Colonic mucosa (tissue), 4 donors: ENCODE measurements around the gene KRT26. TPM values are rescaled to one million over a fixed set of nuclear protein-coding genes. Genes with fewer than 3 reads are reported as not detected.

Experiments
- DNase-seq: peaks from one replicate; pipeline ENCODE4 v3.0.0-alpha.2; 2020
- H3K27ac ChIP-seq: fragments of 200-600 bp; one replicate; pipeline ENCODE4 v1.8.0; 2021
- H3K27me3 ChIP-seq: fragments of 200-600 bp; one replicate; pipeline ENCODE4 v1.8.0; 2021
- H3K36me3 ChIP-seq: fragments of 200-600 bp; one replicate; pipeline ENCODE4 v1.8.0; 2021
- H3K4me1 ChIP-seq: fragments of 200-600 bp; one replicate; pipeline ENCODE4 v1.8.0; 2021; ENCODE audit warnings: mild to moderate bottlenecking
- H3K4me3 ChIP-seq: fragments of 200-600 bp; one replicate; pipeline ENCODE4 v1.8.0; 2021
- H3K9ac ChIP-seq, 2 donors: one replicate each; pipeline ENCODE4 v1.7.0; 2013; ENCODE audit warnings: control low read depth in 2 of 2, low read depth in 2 of 2, low read length in 2 of 2
- H3K9me3 ChIP-seq: fragments of 200-600 bp; one replicate; pipeline ENCODE4 v1.8.0; 2021
- CTCF ChIP-seq: fragments of 200-600 bp; IDR thresholded peaks from one replicate; pipeline ENCODE4 v1.8.0; 2022; ENCODE audit warnings: antibody characterized with exemption, mild to moderate bottlenecking
- intact Hi-C: fragments of 100-400 bp; cut with DNase I; formaldehyde crosslinking; loops from one replicate; pipeline ENCODE4 v1.14.1; 2022
- total RNA-seq, 2 donors: library from RNA; stranded (reverse); fragmentation: NEBNext Ultra II Directional in 1 of 2; extraction: Animal tissue kit (Norgen Biotek cat#: 25700) in 1 of 2; gene quantifications; one replicate each; pipeline ENCODE4 v1.2.1, GENCODE V29; 2021
- donor health status: healthy.
- donor health status: DM: no; HTN: no; CAD: no.
- donor health status: DM: no; HTN: no; CAD: no.

The KRT26 gene
- total RNA-seq, 2 donors from 2014 or later = not detected

- DNase-seq = no peak
- no peak for TF ChIP-seq CTCF
- H3K27me3 ChIP-seq = no peaks in the 10 kb centered on the region
- no peak overlapping the region for H3K4me3 ChIP-seq
- H3K36me3 ChIP-seq = no peaks in the 10 kb centered on the region
- intact Hi-C loops = loop anchor here (5.0 kb wide), 1 partner anchor 177 kb away; no protein-coding TSS in a partner anchor
- no peaks in the 10 kb centered on the region for H3K4me1 ChIP-seq
- no peak overlapping the region for H3K27ac ChIP-seq
- H3K9ac ChIP-seq = no peak overlapping the region
- no peaks in the 10 kb centered on the region for H3K9me3 ChIP-seq
Measured at GRCh38 chr17:40794466-40794865, 22.5 kb upstream of the KRT26 start.

DNA sequence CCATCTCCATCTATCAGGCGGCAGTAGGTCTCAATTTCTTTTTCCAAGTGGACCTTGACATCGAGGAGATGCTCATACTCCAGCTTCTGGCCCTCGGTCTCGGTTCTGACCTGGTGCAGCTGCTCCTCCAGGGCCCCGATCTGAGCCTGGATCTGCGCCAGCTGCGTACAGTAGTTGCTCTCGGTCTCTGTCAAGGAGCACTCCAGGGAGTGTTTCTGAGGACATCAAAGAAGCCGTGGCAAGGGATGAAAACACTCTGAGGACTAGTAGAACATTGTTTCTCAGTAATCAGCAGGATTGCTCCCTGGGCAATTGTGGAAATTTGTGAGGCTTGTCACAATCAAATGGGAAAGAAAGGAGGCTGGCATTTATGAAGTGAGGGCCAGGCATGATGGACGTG lies 21.8 kb upstream of the KRT26 start:
- DNase-seq = no peak
- H3K27ac ChIP-seq = no peak overlapping the region
- H3K36me3 ChIP-seq = no peaks in the 10 kb centered on the region
- intact Hi-C loops = loop anchor here (5.0 kb wide), 1 partner anchor 177 kb away; no protein-coding TSS in a partner anchor
- H3K4me3 ChIP-seq = no peak overlapping the region
- H3K9ac ChIP-seq = no peak overlapping the region
- no peaks in the 10 kb centered on the region for H3K4me1 ChIP-seq
- H3K9me3 ChIP-seq = no peaks in the 10 kb centered on the region
- no peaks in the 10 kb centered on the region for H3K27me3 ChIP-seq
- TF ChIP-seq CTCF = no peak

GRCh38 chr17:40791787-40792436 lies 19.9 kb upstream of the KRT26 start:
- H3K36me3 ChIP-seq = no peaks in the 10 kb centered on the region
- no peak overlapping the region for H3K9ac ChIP-seq
- DNase-seq = no peak
- intact Hi-C loops = loop anchor here (5.0 kb wide), 1 partner anchor 175 kb away; no protein-coding TSS in a partner anchor
- H3K27ac ChIP-seq = no peak overlapping the region
- peak; percentile 25 for TF ChIP-seq CTCF
- no peaks in the 10 kb centered on the region for H3K27me3 ChIP-seq
- no peak overlapping the region for H3K4me3 ChIP-seq
- no peaks in the 10 kb centered on the region for H3K9me3 ChIP-seq
- H3K4me1 ChIP-seq = no peaks in the 10 kb centered on the region

DNA sequence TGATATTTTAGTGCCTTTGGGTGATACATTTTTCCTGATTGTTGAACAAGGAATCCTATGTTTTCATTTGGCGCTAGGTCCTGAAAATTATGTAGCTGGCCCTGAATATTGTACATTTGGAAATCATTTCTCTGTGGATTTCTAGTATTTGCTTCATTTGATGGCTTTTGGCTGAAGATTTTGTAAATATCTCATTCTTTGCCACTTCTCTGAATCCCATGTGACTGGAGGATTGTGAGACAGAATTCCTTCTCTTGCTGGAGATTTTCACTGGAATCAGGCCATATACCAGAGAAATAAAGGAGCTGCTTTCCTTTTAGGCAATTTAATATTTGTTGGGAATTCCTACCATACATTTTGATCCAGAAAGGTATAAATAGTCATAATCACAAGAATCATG lies 19.1 kb upstream of the KRT26 start:
- intact Hi-C loops = loop anchor here (5.0 kb wide), 1 partner anchor 174 kb away; no protein-coding TSS in a partner anchor
- H3K4me1 ChIP-seq = no peaks in the 10 kb centered on the region
- no peak overlapping the region for H3K27ac ChIP-seq
- DNase-seq = no peak
- H3K9ac ChIP-seq = no peak overlapping the region
- no peak overlapping the region for H3K4me3 ChIP-seq
- H3K27me3 ChIP-seq = no peaks in the 10 kb centered on the region
- TF ChIP-seq CTCF = no peak
- no peaks in the 10 kb centered on the region for H3K9me3 ChIP-seq
- H3K36me3 ChIP-seq = no peaks in the 10 kb centered on the region

DNA sequence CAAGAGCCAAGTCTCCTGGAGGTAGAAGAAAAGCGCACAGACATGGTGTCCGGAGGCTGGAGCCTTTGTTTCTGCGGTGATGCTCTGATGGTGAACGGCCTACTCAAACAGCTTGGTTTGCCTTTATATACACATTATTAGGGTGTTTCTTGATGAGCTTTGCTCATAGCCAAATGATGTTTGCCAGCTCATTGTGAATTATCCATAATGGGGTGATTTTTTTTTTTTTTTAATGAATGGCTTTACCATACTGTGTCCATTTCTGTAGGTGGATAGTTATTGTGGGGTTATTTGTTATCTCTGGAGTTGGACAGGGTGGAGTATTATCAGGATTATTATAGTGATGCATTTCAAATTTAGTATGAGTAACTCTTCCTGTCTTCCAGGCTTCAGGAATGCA lies 10.4 kb upstream of the KRT26 start, which contains the start of gene KRT27:
Gene KRT27, minus strand, starts transcription at position 101 of the 400 bp plus-strand sequence. Its CDS starts 57 bp downstream, at position 44.
- DNase-seq = no peak
- Histone ChIP-seq H3K9me3 (no peaks in the 10 kb centered on the region), H3K36me3 (no peaks in the 10 kb centered on the region), H3K27me3 (peaks cover 16% of the 10 kb centered on the region), H3K27ac (no peak within 1 kb of the TSS), H3K4me1 (no peaks in the 10 kb centered on the region), H3K4me3 (no peak within 1 kb of the TSS), H3K9ac (no peak within 1 kb of the TSS)
- intact Hi-C loops = no loop called here
- TF ChIP-seq CTCF = no peak
